Activated CD8-positive, alpha-beta memory T cell treated with anti-CD3 and anti-CD28 coated beads, Interleukin-2, amount 50 U/mL, for 24 hours (primary cell): ENCODE measurements around the gene CBX2.

Source experiments
- DNase-seq: peaks from one replicate; pipeline ENCODE4 v3.0.0-alpha.2; 2020; ENCODE audit errors: extremely low read depth

The CBX2 gene

GRCh38 chr17:79829004-79829403, 51.1 kb downstream of the CBX2 start:
- no peak for DNase-seq

- no peak for DNase-seq
These were observed 51.5 kb downstream of the CBX2 start for GRCh38 chr17:79829457-79829856.

- no peak for DNase-seq
These were observed 52.4 kb downstream of the CBX2 start for GRCh38 chr17:79830303-79830702.

- DNase-seq: no peak
These were observed 52.9 kb downstream of the CBX2 start for GRCh38 chr17:79830763-79831264.

- no peak for DNase-seq
These were observed 53.6 kb downstream of the CBX2 start for GRCh38 chr17:79831265-79832217.

GRCh38 chr17:79832218-79833109, 54.5 kb downstream of the CBX2 start:
- DNase-seq: no peak

GRCh38 chr17:79833110-79833450, 55.1 kb downstream of the CBX2 start:
- no peak for DNase-seq

- DNase-seq: no peak
These were observed 56.0 kb downstream of the CBX2 start for GRCh38 chr17:79833744-79834564.

GRCh38 chr17:79834565-79835469, 56.9 kb downstream of the CBX2 start:
- DNase-seq: no peak

GRCh38 chr17:79835470-79835899, 57.5 kb downstream of the CBX2 start:
- DNase-seq: no peak

- DNase-seq: no peak
These were observed 58.1 kb downstream of the CBX2 start for GRCh38 chr17:79835953-79836509.

- no peak for DNase-seq
These were observed 58.6 kb downstream of the CBX2 start for GRCh38 chr17:79836510-79836971.

GRCh38 chr17:79836972-79837887, 59.3 kb downstream of the CBX2 start:
- DNase-seq: no peak
